IMR-90 (cell line): ENCODE measurements around the gene TXNL4A.

Source experiments
- BHLHE40 ChIP-seq: fragments of 150-350 bp; IDR thresholded peaks from 2 replicates; pipeline ENCODE4 v1.6.1; 2016; ENCODE audit warnings: mild to moderate bottlenecking, low read depth, low read length
- CEBPB ChIP-seq: IDR thresholded peaks from 2 replicates; pipeline ENCODE4 v1.6.1; 2012; ENCODE audit warnings: low read depth, low read length, improper control_type of control experiment
- CTCF ChIP-seq: conservative IDR thresholded peaks from 2 replicates; pipeline ENCODE4 v1.5.1; 2012; ENCODE audit warnings: mild to moderate bottlenecking, low read depth, low read length, improper control_type of control experiment
- POLR2A ChIP-seq: IDR thresholded peaks from 2 replicates; pipeline ENCODE4 v1.6.1; 2012; ENCODE audit warnings: mild to moderate bottlenecking, low read depth, low read length
- RAD21 ChIP-seq: IDR thresholded peaks from 2 replicates; pipeline ENCODE4 v1.6.1; 2012; ENCODE audit warnings: low read length, improper control_type of control experiment
- RCOR1 ChIP-seq: IDR thresholded peaks from 2 replicates; pipeline ENCODE4 v1.6.1; 2012; ENCODE audit warnings: mild to moderate bottlenecking, low read length, improper control_type of control experiment; ENCODE audit not compliant: insufficient replicate concordance
- SMC3 ChIP-seq: fragments of 150-350 bp; IDR thresholded peaks from 2 replicates; pipeline ENCODE4 v1.6.1; 2016; ENCODE audit warnings: low read depth, mild to moderate bottlenecking, antibody characterized with exemption, low read length, moderate library complexity
- USF2 ChIP-seq: fragments of 150-350 bp; IDR thresholded peaks from 2 replicates; pipeline ENCODE4 v1.6.1; 2017; ENCODE audit warnings: mild to moderate bottlenecking, antibody characterized with exemption, low read length, low read depth

- TF ChIP-seq SMC3 (no peak), POLR2A (no peak), CTCF (no peak), BHLHE40 (no peak), CEBPB (no peak), RAD21 (no peak), USF2 (no peak), RCOR1 (no peak)
Measured at GRCh38 chr18:79926715-79927606, 61.4 kb downstream of the TXNL4A start.
